ENCODE measurements around the gene PDC.
A peak's percentile ranks its signal among the peaks of the same experiment; 100 is the strongest.

The PDC gene

GRCh38 chr1:186461014-186461413 is at the start of gene PDC:
Gene PDC, minus strand, starts transcription at chr1:186461114. Its CDS starts 11,655 bp downstream, at chr1:186449459.
- DNase-seq = no peak

- no peak for DNase-seq
Observed at GRCh38 chr1:186503190-186503589, 42.3 kb upstream of the PDC start.

GRCh38 chr1:186502087-186502486 is 41.2 kb upstream of the PDC start:
- DNase-seq = no peak

GRCh38 chr1:186500804-186501203 is 39.9 kb upstream of the PDC start:
- DNase-seq = no peak

- no peak for DNase-seq
Observed at GRCh38 chr1:186499571-186499970, 38.7 kb upstream of the PDC start.

- DNase-seq = no peak
Observed at GRCh38 chr1:186498695-186499389, 37.9 kb upstream of the PDC start.

- no peak for DNase-seq
Observed at GRCh38 chr1:186498071-186498470, 37.2 kb upstream of the PDC start.

- no peak for DNase-seq
Observed at GRCh38 chr1:186497651-186498050, 36.7 kb upstream of the PDC start.

GRCh38 chr1:186496171-186496851 is 35.4 kb upstream of the PDC start:
- DNase-seq = no peak

- no peak for DNase-seq
Observed at GRCh38 chr1:186494832-186495271, 33.9 kb upstream of the PDC start.

GRCh38 chr1:186492531-186493291 is 31.8 kb upstream of the PDC start:
- no peak for DNase-seq

GRCh38 chr1:186491336-186491735 is 30.4 kb upstream of the PDC start:
- DNase-seq = no peak

GRCh38 chr1:186487163-186487562 is 26.2 kb upstream of the PDC start:
- DNase-seq = no peak

- DNase-seq = no peak
Observed at GRCh38 chr1:186486061-186486460, 25.1 kb upstream of the PDC start.

- no peak for DNase-seq
Observed at GRCh38 chr1:186483561-186483960, 22.6 kb upstream of the PDC start.

GRCh38 chr1:186482661-186483255 is 21.8 kb upstream of the PDC start:
- DNase-seq = peak; percentile 74

GRCh38 chr1:186481303-186481888 is 20.5 kb upstream of the PDC start:
- DNase-seq = no peak

- DNase-seq = no peak
Observed at GRCh38 chr1:186479162-186479561, 18.2 kb upstream of the PDC start.

GRCh38 chr1:186476264-186477040 is 15.5 kb upstream of the PDC start:
- DNase-seq = peak; percentile 12

GRCh38 chr1:186474208-186474607 is 13.3 kb upstream of the PDC start:
- no peak for DNase-seq

- DNase-seq = no peak
Observed at GRCh38 chr1:186473047-186473446, 12.1 kb upstream of the PDC start.

- no peak for DNase-seq
Observed at GRCh38 chr1:186465946-186466345, 5.0 kb upstream of the PDC start.

All from suppressor macrophage treated with lipopolysaccharide for 4 hours (primary cell).